HG02885 (cell line): ENCODE data around the gene RPL38.
"Not testable (repeated sequence)": the region's sequence is repeated elsewhere in the genome, so short reads cannot be mapped to it uniquely, and the experiment has no call there.

Experiments used
- ATAC-seq: cut with Tn5 transposase; IDR thresholded peaks from one replicate; pipeline ENCODE4 v1.9.1; 2021; ENCODE audit warnings: mild to moderate bottlenecking; ENCODE audit not compliant: unreplicated experiment, poor library complexity

RPL38 gene

DNA sequence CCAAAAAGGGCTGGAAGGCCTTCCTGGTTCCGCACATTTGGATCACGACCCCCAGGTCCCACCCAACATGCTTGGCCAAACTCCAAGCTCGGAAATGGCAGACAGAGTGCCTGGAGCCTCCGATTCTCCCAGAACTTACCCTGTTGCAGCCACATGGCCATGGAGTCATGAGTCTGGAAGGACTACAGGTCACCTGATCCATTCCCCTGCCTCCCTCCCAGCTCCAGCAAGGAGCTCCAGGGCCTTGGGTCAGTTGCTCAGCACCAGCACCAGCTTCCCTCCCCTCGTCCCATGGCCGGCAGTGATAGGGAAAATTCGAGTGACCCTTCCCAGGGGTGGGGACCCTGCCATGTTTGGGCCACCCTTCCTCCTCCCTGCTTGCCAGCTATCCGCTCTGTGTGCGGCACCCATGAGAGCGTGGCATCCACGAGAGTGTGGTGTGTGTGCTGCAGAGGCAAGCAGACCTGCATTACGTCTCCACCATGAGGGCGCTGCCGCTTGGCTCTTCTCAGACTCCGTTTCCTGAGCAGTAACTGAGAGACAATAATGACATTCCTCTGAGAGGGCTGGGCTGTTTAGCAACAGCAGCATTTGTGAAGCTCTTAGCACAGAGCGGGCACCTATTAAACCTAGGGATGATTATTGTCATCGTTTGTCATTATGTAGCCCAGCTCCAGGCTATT is 21.3 kb upstream of the RPL38 start:
- no peak for ATAC-seq

GRCh38 chr17:74183411-74183810 is 20.1 kb upstream of the RPL38 start:
- no peak for ATAC-seq

DNA sequence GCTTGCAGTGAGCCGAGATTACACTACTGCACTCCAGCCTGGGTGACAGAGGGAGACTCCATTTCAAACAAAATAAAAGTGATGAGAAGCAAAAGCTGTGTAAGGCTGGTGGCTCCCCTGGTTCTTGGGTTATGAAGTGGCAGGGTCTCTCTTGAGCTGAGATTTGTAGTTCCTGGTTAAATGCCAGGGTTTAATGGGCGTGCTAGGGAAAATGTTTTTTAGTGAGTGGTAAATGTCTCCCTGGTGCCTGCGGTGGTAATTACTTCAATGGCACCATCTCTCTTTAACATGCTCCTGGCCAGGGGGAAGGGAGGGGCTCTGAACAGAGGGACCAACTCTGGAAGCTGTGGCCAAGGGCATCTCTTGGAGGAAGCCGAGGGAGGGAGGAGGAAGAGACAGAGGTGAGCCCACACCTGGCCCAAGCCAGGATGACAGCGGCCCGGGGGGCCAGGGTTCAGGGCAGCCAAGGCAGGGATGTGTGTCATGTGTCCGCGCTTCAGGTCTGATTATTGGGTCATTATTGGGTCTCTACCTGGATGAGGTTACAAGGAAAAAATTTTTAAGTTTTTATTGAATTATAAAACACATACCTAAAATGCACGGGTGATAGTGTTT is 17.8 kb upstream of the RPL38 start:
- ATAC-seq: no peak

GRCh38 chr17:74186498-74186897 is 17.0 kb upstream of the RPL38 start:
- no peak for ATAC-seq

DNA sequence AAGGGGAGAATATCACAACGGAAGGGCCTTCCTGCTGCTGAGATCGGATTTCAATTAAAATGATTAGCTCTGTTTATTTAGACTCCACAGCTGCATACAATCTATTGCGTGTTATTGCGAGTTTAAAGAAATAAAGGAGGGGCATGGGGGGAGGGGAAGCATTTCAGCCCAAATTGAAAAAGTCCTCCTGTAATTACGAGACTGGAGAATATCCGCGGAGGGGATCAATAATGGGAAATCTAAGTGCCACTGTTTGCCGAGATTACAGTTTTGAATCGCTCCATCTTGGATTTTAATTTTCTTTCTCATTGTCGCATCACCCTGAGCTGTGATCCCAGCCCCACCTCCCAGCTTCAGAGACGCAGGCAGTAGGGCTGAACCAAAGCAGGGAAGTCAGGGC is 15.7 kb upstream of the RPL38 start:
- ATAC-seq: no peak

DNA sequence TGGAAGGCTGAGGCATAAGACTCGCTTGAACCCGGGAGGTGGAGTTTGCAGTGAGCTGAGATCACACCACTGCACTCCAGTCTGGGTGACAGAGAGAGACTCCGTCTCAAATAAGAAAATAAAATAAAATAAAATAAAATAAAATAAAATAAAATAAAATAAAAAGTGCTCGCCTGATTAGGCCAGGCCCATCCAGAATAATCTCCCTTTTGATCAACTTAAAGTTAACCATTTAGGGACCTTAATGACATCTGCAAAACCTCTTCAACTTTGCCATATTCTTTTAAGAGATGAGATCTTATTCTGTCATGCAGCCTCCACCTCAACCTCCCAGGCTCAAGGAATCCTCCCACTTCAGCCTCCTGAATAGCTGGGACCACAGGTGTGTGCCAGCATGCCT is 14.8 kb upstream of the RPL38 start:
- not testable (repeated sequence) for ATAC-seq

GRCh38 chr17:74190154-74190553 is 13.3 kb upstream of the RPL38 start:
- no peak for ATAC-seq

- no peak for ATAC-seq
Measured at GRCh38 chr17:74190807-74191406, 12.6 kb upstream of the RPL38 start.

DNA sequence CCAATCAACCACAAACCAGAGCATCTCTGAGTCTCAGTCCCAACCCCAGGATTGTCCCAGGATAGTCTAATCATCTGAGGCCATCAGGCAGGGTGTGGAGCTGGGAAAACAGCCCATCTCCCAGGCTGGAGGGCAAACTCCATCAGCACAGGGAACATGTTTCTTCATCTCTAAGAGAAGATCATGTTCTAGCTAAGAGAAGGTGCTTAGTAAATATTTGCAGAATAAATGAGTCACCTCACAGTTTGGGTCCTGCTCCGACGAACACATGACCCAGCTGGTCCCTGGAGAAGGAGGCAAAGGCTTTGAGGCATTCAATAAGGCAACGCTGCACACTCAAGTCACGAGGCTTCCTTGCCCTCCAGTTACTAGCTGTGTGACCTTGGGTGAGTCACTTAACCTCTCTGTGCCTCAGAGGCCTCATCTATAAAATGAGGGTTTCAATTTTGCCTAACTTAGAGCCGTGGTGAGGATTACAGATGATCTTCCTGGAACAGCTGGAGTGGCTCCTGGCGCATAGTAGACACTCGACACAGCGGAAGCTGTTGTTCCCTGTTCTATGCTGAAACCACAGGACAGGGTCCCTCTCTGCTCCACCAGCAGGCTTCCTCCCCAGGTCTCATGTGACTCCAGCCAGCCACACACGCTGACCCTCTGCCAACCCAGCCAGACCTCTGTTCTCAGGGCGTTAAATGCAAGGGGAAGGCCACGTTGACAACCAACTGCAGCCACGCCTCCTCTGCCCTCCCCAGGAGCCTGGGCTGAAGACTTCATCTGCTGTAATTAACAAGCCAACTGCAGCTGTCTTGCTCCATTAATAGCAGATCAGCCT is 10.3 kb upstream of the RPL38 start:
- ATAC-seq: no peak

GRCh38 chr17:74194682-74195081 is 8.8 kb upstream of the RPL38 start:
- no peak for ATAC-seq

DNA sequence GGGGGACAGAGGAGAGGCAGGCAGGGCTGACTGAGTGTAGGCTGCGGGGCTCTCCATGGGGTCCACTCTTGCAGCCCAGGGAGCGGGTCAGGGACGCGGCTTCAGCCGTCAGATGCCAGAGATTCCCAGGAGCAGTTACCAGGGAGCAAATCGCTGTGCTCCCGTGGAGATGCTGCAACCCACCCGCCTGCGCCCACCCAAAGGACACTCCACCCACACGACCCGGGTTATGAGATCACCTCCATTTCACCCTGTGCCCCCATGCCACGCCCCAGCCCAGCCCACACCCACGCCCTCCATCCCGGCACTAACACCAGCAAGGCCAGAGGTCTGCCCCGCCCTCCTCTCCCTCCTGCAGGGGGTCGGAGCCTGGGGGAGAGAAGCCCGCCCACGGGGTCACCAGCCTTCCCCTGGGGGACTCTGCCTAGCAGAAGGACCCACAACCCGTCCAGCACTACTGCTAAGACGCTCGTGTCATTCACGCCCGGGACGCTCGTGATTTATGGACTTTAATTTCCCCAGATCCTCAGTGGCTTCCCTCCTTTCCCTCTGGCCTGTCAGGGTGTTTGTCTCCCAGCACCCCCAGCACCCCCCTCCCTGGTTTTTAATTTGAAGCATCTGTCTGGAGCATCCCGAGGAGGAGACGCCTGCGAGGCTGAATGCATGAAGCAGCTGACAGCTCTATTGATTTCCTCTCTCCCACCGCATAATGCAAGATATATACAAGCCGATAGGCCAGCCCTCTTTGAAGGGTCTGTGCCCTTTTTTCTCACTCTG is 6.7 kb upstream of the RPL38 start:
- no peak for ATAC-seq

GRCh38 chr17:74197801-74198200 is 5.7 kb upstream of the RPL38 start:
- ATAC-seq: no peak

DNA sequence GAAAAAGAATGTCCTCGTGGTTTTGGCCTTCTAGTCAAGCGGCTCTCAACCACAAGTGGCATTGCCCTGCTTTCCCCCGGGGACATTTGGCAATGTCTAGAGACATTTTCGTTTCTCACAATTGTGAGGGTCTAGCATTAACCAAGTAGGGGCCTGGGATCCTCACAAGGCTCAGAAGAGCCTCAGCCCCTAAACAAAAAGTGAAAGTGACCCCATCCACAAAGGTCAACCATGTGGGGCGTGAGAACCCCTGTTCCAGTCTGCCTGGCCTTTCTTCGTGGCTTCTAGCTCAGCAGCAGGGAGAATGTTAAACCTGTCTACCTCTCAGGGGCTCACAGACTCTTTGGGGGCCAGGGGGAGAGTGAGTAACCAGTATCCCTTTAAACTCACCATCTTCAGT is 4.8 kb upstream of the RPL38 start:
- no peak for ATAC-seq

GRCh38 chr17:74199306-74200092 is 4.0 kb upstream of the RPL38 start:
- ATAC-seq: no peak

DNA sequence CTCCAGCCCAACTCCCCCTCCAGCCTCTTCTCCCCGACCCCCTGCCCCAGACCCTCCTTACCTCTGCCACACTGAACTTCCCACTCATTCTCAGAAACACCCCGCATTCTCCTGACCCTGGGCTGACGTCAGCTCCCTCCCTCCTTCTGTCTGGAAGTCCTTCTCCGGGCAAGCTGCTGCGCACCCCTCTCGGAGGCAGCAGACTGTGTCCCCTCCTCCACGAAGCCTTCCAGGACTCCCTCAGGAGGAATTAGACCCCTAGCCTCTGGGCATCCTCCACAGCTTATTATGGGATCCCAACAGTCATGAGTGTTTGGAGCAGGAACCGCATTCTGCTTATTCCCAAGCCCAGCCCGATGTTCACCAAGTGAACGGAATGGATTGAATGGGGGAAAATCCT is 3.4 kb upstream of the RPL38 start:
- ATAC-seq: no peak

DNA sequence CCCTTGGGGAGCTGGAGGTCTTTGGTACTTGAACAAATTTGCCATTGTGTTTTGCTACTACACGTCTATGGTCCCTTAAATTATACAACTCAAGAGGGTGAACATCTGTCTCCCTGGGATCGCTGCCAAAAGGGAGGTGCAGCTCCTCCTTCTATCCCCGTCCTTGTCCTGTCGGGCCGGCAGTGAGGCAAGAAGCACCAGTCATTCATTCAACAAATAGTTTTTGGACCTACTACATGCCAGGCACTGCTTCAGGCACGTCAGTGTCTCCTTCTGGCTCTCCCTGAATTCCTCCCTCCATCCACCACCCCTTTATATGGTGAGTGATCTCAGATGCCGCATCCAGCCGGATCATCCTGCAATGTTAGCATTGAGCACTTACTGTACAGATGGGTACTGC is 2.2 kb upstream of the RPL38 start:
- no peak for ATAC-seq

DNA sequence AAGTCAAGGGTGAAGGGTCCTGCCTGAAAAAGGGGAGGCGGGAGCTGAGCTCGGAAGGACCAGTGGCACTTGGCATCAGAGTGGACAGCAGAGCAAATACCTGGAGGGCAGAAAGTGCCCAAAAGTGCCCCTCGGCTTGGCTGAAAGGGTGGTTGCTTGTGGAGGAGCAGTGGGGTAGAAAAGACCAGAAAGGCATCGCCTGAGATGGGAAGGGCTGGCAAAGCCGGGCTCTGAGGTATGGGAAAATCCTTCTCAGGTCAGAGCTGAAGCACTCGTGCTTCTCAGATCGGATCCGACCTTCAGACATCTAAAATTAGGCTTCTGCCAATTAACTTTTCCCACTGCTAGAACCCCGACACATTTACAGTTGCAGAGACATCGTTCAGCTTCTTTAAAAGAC is 1.5 kb upstream of the RPL38 start:
- no peak for ATAC-seq

GRCh38 chr17:74202938-74203337 is 540 bp upstream of the RPL38 start:
- no peak for ATAC-seq

- ATAC-seq: no peak
Measured at GRCh38 chr17:74204474-74204873, 996 bp downstream of the RPL38 start.

- ATAC-seq: no peak
Measured at GRCh38 chr17:74205274-74205673, 1.8 kb downstream of the RPL38 start.
